Cerebellar cortex (tissue), 1 donor: ENCODE measurements around the gene RAD51B.

Experiments used
- DNase-seq: peaks from one replicate; pipeline ENCODE4 v3.0.0-alpha.2; 2015; ENCODE audit warnings: low spot score

The RAD51B gene

GRCh38 chr14:68510201-68511128 is 690.9 kb downstream of the RAD51B start:
- DNase-seq = no peak

DNA sequence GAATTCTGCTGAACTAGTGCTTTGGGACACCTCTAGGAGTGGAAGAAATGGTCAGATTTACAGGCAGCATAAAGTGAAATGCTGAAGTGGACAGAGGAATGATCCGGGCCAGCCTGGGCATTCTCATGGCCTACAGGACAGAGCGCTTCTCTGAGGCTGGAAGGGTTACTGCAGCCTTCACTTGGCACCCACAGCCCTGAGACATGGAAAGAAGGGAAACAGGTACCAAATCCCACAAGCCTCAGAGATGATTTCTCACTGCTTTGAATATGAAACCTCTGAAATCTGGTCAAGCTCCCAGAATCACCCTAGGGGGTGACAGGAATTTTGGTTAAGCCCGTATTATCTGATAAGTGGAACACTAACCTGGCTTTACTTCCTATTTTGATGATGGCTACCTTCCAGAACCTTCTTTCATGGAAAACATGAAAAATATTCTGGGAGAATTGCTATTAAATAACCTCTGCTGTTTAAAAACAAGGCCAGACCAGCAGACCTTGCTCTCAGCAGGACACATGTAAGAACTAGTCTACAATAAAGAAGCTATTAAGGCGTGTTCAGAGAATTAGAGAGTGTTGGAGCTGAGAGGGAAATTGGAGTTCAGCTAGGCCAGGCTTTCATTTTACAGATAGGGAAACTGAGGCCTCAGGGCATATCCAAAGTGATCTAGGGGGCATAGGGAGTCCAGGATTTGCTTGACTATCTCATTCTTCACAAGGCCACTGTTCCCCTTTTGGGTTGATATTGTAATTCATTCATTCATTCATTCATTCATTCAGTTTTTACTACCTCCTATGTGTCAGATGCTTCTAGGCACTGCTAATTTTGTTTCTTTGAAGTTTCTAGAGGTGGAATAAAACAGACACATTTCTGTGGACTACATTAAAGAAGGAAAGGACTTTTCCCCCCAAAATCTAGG is 691.8 kb downstream of the RAD51B start:
- no peak for DNase-seq

DNA sequence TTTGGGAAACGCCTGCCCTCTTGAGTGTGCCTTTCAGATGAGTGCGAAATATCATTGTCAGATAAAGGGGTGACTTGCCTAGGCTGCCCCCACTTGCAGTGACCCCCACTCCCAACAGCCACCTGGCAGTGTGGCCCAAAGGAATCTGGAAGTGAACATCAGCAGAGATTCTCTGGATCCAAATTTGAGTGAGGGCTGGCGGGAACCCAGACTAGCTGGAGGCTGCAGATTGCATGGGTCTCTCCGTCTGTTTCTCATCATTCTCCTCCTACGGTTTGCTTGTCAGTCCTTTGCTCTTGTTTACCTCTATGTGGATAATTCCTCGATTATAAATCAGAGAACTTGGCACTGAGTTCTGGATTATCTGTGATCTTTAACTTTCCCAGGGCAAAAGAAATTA is 692.5 kb downstream of the RAD51B start:
- no peak for DNase-seq

- DNase-seq = no peak
Observed at GRCh38 chr14:68513137-68513536, 693.6 kb downstream of the RAD51B start.

DNA sequence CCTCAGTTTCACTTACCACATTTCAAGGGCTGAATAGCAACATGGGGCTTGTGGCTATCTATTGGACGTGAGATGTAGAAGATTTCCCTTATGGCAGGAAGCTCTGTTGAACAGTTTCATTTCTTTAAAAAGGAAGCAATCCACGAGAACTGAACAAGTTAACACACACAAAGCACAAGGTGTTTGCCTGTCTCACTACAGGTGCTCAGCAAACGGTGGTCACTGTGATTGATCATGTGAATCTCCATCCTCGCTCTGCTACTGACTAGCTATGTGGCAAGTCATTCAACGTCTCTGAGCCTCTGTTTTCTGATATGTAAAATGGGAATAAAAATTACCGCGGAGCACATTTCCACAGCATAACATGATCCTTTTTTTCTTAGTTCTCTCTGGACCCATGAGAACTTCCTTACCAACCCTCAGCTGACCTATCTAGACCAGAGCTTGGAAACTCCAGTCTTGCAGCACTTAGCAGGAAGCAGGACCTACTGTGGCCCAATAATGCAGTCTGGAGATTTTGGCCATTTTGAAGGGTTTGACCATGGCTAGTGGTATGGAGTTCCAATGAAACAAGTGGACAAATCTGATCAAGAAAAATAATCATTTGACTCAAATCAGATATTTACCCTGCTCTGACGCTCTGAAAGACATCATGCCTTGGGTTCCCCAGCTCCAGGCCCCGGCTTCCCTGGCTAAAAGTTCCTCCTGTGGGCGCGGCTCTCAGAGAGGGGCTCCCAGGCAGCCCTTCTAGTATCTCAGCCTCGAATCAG is 694.4 kb downstream of the RAD51B start:
- DNase-seq = no peak

DNA sequence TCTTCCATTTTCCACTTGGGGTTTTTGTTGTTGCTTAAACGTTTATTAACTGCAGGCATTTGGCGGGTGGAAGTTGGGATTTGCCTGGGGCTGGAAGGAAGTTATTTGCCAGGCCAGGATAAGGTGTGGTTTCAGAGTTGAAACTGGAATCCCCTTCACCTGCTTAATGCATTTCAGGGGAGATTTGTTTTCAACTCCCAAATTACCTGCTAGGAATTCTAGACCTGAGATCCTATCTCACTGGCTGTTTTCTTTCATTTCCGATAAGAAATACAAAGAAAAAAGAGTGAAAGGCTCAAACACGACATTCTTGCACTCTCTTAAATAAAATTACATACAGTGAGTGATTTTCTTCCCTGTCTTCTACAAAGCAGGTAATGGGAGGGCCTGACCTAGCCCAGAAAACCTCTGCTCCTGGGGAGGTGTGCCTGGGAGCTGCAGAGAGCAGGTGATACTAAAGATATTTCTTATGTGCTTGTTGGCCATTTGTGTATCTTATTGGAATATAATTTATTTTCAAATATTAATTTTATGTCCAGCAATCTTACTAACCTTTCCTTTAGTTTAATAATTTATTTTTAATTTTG is 695.1 kb downstream of the RAD51B start:
- no peak for DNase-seq

GRCh38 chr14:68516342-68516741 is 696.8 kb downstream of the RAD51B start:
- DNase-seq = no peak

DNA sequence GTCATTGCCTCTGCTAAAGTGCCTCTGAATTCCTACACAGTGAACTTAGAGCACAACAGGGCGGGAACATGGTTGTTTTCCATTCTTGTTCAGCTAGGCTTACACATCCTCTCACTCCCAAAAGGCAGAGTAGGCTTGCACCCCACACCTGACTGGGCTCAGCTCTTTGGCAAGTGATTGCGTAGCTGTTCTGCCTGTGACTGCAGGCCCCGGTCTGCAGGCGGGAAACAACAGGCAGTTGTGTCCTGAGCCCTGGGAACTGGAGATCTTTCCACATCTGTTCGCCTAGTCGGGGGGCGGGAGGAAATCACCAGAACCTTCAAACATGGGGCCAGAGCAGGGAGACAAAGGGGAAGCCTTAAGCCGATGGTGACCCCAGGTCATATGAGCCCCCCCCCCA is 698.6 kb downstream of the RAD51B start:
- no peak for DNase-seq

- DNase-seq = no peak
Observed at GRCh38 chr14:68518761-68519670, 699.4 kb downstream of the RAD51B start.

DNA sequence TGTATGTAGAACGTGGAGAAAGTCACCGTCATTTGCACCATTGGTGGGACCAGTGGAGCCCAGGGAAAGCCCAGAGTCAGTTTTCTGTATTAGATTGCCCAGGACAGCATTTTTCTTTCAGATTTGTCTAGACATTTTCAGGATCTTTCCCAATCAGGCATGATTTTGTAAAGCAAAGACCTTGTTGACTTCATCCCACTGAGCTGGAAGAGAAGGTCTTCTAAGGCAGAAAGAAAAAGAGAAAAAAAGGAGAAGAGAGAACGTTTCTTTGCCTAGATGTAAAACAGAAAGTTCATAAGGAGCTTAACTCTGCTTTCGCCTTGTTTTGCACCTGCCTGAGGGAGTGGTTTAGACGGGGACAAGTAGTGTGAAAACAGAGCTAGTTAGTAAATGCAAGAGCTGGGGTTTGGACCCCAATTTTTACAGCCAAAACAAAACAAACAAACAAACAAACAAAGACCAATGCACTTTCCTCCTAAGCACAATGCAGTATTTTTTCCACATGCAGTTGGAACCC is 700.1 kb downstream of the RAD51B start:
- no peak for DNase-seq

DNA sequence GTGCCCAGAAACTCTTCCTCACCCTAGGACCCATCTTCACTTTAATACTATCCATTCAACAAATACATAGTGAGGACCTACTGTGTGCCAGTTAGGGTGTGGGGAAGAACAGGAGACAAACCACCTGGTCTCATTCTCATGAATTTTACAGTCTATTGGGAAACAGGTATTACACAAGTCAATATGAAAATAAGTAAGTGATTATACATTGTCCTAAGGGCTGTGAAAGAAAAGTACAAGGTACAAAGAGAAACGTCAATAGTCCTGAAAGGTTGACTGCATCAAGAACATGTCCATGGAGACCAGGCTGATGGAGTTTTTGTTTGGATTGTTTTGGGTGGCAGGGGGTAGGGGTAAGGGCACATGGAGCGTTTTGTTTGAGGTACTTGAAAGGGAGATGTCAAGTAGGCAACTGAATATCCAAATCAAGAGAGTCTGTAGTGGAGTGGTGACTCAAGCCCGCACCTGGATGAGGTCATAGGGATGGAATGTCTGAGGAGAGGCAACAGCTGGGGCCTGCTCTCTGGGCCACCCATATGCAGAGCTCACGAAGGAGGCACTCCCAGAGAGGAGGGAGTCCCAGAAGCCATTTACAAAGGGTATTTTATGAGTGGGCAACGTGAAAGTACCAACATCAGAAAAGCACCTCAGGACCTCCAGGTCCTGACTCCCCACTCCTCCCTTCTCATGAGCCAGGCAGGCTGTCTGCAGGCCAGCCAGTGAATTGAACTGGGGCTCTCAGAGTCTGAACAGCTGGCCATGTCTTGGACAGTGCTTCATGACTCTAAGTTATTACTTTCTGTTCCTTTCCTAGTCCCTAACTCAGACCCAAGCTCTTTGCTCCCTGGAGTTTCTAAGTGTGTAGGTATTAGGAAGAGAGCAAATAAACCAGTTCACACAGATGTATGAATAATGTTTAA is 701.3 kb downstream of the RAD51B start:
- no peak for DNase-seq

DNA sequence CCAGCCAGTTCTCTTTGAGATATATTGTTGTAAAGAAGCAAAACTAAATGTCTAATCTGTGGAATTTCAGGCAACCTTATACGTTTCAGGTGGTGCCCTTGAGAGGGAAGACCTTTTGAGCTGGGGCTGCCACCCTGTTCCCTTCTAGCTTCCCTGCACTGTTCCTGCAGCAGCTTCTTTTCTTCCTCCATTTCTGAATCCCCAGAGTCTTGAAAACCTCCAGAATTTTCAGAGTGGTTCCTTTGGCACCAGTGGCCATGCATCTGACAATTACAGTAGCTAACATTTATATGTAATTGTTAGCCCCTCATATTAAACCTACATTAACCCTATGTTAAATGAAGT is 702.0 kb downstream of the RAD51B start:
- DNase-seq = no peak

DNA sequence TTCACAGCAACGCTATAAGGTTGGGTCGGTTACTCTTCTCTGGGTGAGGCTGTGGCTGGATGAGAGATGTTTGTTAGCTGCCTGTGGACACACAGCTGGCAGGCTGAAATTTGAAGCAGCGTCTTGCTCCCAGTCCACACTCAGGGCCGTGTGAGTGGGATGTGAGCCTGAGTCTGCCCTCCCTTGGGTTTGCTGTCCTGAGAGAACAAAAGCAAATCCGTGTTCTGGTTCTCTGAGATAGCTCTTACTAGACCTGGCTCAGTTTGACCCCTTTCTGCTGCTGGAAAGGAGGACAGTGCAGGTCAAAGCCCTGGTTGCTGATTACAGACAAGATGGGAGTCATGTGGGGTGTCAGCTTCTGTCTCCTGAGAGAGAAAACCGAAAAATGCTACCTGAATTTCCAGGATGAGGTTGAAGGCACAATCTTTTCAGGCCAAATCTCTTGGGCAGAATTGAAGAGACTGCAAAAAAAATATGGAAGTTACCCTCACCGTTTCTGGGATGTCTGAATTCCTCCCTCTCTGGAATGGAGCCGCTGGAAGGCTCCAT is 702.5 kb downstream of the RAD51B start:
- DNase-seq = no peak

GRCh38 chr14:68522510-68523325 is 703.1 kb downstream of the RAD51B start:
- DNase-seq = no peak

DNA sequence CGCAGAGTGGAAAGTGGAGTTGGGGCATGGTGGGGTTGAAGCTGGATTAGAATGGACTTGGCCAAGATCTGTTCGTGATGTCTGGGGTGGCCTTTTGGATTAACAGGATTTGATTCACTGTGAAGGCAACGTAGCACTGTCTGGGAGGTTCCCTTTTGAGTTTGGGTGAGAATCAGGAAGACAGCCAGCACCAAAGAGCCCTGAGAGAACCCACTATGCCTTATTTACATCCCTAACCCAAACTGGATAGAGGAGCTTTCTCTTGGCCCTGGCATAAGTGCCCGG is 703.7 kb downstream of the RAD51B start:
- DNase-seq = no peak

GRCh38 chr14:68523989-68524725 is 704.6 kb downstream of the RAD51B start:
- no peak for DNase-seq

GRCh38 chr14:68525516-68525915 is 705.9 kb downstream of the RAD51B start:
- DNase-seq = no peak
